Breast epithelium (tissue), 4 donors: ENCODE measurements around the gene PLCXD1. TPM values are rescaled to one million over a fixed set of nuclear protein-coding genes. Genes with fewer than 3 reads are reported as not detected.

Experiments used
- DNase-seq, 2 donors: peaks; one replicate each; pipeline ENCODE4 v3.0.0-alpha.2; 2019; ENCODE audit warnings: low spot score in 2 of 2
- H3K27ac ChIP-seq, 2 donors: fragments of 200-600 bp; sonication (generic) in 1 of 2; one replicate each; pipeline ENCODE4 v1.5.1; 2016 to 2019; ENCODE audit warnings: mild to moderate bottlenecking in 1 of 2
- H3K27me3 ChIP-seq, 2 donors: fragments of 200-600 bp; sonication (generic) in 1 of 2; one replicate each; pipeline versions ENCODE4 v1.5.1 to v1.6.0; 2017 to 2019; ENCODE audit warnings: control low read depth in 1 of 2, mild to moderate bottlenecking in 1 of 2
- H3K36me3 ChIP-seq: fragments of 200-600 bp; one replicate; pipeline ENCODE4 v1.5.1; 2019
- H3K4me1 ChIP-seq, 2 donors: fragments of 200-600 bp; sonication (generic); one replicate each; pipeline ENCODE4 v1.5.1; 2016 to 2019; ENCODE audit warnings: control low read depth in 1 of 2
- H3K4me3 ChIP-seq, 3 donors: fragments of 200-600 bp; sonication (generic); 1 replicate in 2 of 3; 2 replicates in 1 of 3; pipeline ENCODE4 v1.5.1; 2016 to 2019; ENCODE audit warnings: mild to moderate bottlenecking in 3 of 3, moderate library complexity in 2 of 3
- H3K9me3 ChIP-seq, 2 donors: fragments of 200-600 bp; sonication (generic) in 1 of 2; one replicate each; pipeline ENCODE4 v1.5.1; 2016 to 2019; ENCODE audit warnings: control low read depth in 1 of 2
- CTCF ChIP-seq, 3 donors: fragments of 450-650 bp; IDR thresholded peaks; one replicate each; pipeline ENCODE4 v1.5.1; 2016 to 2017; ENCODE audit warnings: antibody characterized with exemption in 3 of 3, mild to moderate bottlenecking in 3 of 3, moderate library complexity in 3 of 3
- POLR2A ChIP-seq: fragments of 450-650 bp; IDR thresholded peaks from one replicate; pipeline ENCODE4 v1.6.1; 2016; ENCODE audit warnings: antibody characterized with exemption, mild to moderate bottlenecking, moderate library complexity
- POLR2AphosphoS5 ChIP-seq, 3 donors: sonication (generic); formaldehyde crosslinking; IDR thresholded peaks; one replicate each; pipeline ENCODE4 v1.6.1; 2017; ENCODE audit warnings: antibody characterized with exemption in 3 of 3
- intact Hi-C: fragments of 100-400 bp; cut with DNase I; formaldehyde crosslinking; loops from one replicate; pipeline ENCODE4 v1.15.1; 2023; ENCODE audit warnings: low total_unique reads
- total RNA-seq, 3 donors: library from RNA; depleted of rRNA; stranded (reverse); fragments of >200 nt; gene quantifications; one replicate each; pipeline ENCODE4 v1.1.0, GENCODE V29; 2016

PLCXD1 gene
- total RNA-seq, 3 donors from 2014 or later = 10.5 to 15.5 (median 12.3) TPM

- Histone ChIP-seq H3K36me3 (no peaks in the 10 kb centered on the region), H3K9me3 (no peaks in the 10 kb centered on the region), H3K4me1 (no peaks in the 10 kb centered on the region), H3K27me3 (no peaks in the 10 kb centered on the region), H3K27ac (no peak overlapping the region), H3K4me3 (no peak overlapping the region)
- TF ChIP-seq POLR2AphosphoS5 (IDR thresholded peaks at IDR 0.05) = no peak
- intact Hi-C loops = no loop called here
- no peak for DNase-seq
These were observed 57.2 kb downstream of the PLCXD1 start for GRCh38 chrX:338281-338835.

DNA sequence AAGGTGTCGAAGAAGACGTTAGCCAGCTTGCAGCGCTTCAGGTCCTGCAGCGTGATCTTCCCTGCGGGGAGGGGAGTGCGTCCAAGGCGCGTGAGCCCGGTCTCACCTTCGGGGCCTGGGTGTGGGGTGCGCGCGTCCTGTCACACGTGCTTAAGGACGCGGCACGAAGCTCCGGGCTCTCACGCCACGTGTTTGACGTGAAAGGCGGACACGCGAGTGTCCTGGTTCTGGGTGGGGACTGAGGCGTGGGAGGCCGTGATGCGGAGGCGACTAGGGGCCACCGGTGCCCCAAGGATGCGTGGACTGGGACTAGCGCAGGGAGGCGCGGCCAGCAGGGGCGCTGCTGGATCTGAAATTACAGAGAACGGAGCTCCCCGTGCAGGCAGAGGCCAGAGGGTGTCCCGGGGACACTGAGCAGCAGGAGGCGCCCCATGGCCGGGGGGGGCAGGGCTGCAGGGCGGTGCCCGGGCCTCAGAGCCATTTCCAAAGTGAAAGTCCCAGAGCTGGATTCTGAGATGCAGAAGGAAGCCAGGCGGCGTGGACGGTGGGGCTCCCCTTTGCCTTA is 57.7 kb downstream of the PLCXD1 start:
- Histone ChIP-seq H3K9me3 (no peaks in the 10 kb centered on the region), H3K4me1 (no peaks in the 10 kb centered on the region), H3K27me3 (no peaks in the 10 kb centered on the region), H3K36me3 (no peaks in the 10 kb centered on the region), H3K4me3 (no peak overlapping the region), H3K27ac (no peak overlapping the region)
- no peak for TF ChIP-seq CTCF (IDR thresholded peaks at IDR 0.05)
- TF ChIP-seq POLR2AphosphoS5 (IDR thresholded peaks at IDR 0.05) = no peak
- TF ChIP-seq POLR2A = no peak
- intact Hi-C loops = no loop called here
- no peak for DNase-seq

- DNase-seq = no peak
- no peaks in the 10 kb centered on the region for H3K4me1 ChIP-seq
- H3K36me3 ChIP-seq = no peaks in the 10 kb centered on the region
- no peak overlapping the region for H3K4me3 ChIP-seq
- no peaks in the 10 kb centered on the region for H3K9me3 ChIP-seq
- H3K27me3 ChIP-seq = no peaks in the 10 kb centered on the region
- no peak overlapping the region for H3K27ac ChIP-seq
- intact Hi-C loops = no loop called here
- no peak for TF ChIP-seq POLR2A
- TF ChIP-seq POLR2AphosphoS5 (IDR thresholded peaks at IDR 0.05) = no peak
- TF ChIP-seq CTCF (IDR thresholded peaks at IDR 0.05) = no peak
These were observed 58.9 kb downstream of the PLCXD1 start for GRCh38 chrX:340121-340520.

GRCh38 chrX:340641-341423 is 59.7 kb downstream of the PLCXD1 start:
- Histone ChIP-seq H3K27me3 (no peaks in the 10 kb centered on the region), H3K27ac (no peak overlapping the region), H3K36me3 (no peaks in the 10 kb centered on the region), H3K9me3 (no peaks in the 10 kb centered on the region), H3K4me3 (no peak overlapping the region), H3K4me1 (no peaks in the 10 kb centered on the region)
- intact Hi-C loops = no loop called here
- no peak for TF ChIP-seq CTCF (IDR thresholded peaks at IDR 0.05)
- no peak for TF ChIP-seq POLR2A
- no peak for TF ChIP-seq POLR2AphosphoS5 (IDR thresholded peaks at IDR 0.05)
- DNase-seq = no peak

DNA sequence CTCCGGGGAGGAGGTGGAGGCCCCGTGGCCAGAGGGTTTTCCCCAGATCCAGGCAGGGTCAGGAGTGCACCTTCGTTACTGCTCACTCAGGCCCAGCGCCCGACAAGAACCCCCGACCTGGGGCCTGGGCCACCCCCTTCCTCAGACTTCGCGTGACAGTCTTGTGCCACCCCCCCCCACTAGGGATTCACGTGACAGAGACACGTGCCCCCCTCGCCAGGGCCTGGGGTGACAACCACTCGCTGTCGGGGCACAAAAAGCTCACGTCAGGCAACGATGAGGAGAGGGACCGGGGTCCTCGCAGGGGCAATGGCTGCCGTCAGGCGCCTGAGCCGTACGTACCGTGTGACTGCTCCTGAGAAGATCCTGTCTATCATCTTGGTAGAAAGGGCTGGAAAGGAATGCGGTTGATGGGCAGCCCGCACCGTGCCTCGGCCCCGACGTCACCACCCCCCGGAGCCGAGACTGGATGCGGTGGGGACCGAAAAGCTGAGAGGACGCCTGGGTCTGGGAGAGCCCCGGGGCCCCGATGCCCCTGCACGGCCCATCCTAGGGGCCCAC is 60.4 kb downstream of the PLCXD1 start:
- Histone ChIP-seq H3K4me1 (no peaks in the 10 kb centered on the region), H3K36me3 (no peaks in the 10 kb centered on the region), H3K27me3 (no peaks in the 10 kb centered on the region), H3K27ac (no peak overlapping the region), H3K4me3 (no peak overlapping the region), H3K9me3 (no peaks in the 10 kb centered on the region)
- DNase-seq = no peak
- intact Hi-C loops = no loop called here
- TF ChIP-seq CTCF (IDR thresholded peaks at IDR 0.05) = no peak
- no peak for TF ChIP-seq POLR2AphosphoS5 (IDR thresholded peaks at IDR 0.05)
- TF ChIP-seq POLR2A = no peak
